ENCODE data around the gene SPATA20. TPM values are rescaled to one million over a fixed set of nuclear protein-coding genes. Genes with fewer than 3 reads are reported as not detected.

Gene SPATA20
- total and polyA plus RNA-seq, 2 of the 13 experiments (the other 11 are each of a cell fraction or from before 2014, with no cell fraction given): 36.1 to 64.8 TPM

- TF ChIP-seq ZGPAT (CRISPR knock-in tag; IDR thresholded peaks at IDR 0.05) (no peak), ZFP91 (CRISPR knock-in tag; IDR thresholded peaks at IDR 0.05; ENCODE audit: borderline replicate concordance) (0 out of 2 replicates have a peak, but pooled peaks have one; percentile 1)
Observed at GRCh38 chr17:50531428-50532025, 15.4 kb upstream of the SPATA20 start (continued).

- FAIRE-seq (no peak), DNase-seq (ENCODE audit: low spot score) (no peak), ATAC-seq (peak; percentile 57)
- Histone ChIP-seq H3K4me2 (ENCODE audit: low read depth, low read length) (peak within 1 kb of the TSS; percentile 71), H3K4me3 (replicated peaks in 1 of 3; ENCODE audit: insufficient read depth in 1 of 3, low read depth in 2 of 3, low read length in 3 of 3) (peak within 1 kb of the TSS; percentile 19 to 64 (median 32); a peak in 5 of 6 replicates), H3K79me2 (ENCODE audit: insufficient read depth, low read length) (no peaks in the 10 kb centered on the region), H2AFZ (ENCODE audit: low read length) (no peak within 1 kb of the TSS), H3K36me3 (replicated peaks in 1 of 2; ENCODE audit: control insufficient read depth in 1 of 2, insufficient read depth in 2 of 2, low read length in 2 of 2) (no peaks in the 10 kb centered on the region), H3K27me3 (ENCODE audit: control insufficient read depth in 1 of 2, insufficient read depth in 2 of 2, low read length in 2 of 2) (peaks cover 5 to 43% of the 10 kb centered on the region in 2 experiments; a peak in 4 of 5 replicates), H3K27ac (ENCODE audit: extremely low read length, insufficient read depth, low read length) (no peak within 1 kb of the TSS), H3K9ac (ENCODE audit: insufficient read depth, low read depth, low read length) (peak within 1 kb of the TSS; percentile 13; the same call in 1 of the 2 replicates), H3K9me3 (ENCODE audit: low read length) (no peaks in the 10 kb centered on the region), H3K4me1 (ENCODE audit: insufficient read depth, low read length) (peaks cover 61% of the 10 kb centered on the region), H4K20me1 (ENCODE audit: insufficient read depth, low read length) (no peaks in the 10 kb centered on the region)
- BruUV-seq (replicated peaks): no TSS peak
- ChIA-PET CTCF (ENCODE audit: low intra/inter-chr PET ratio, low total read pairs) (no interaction called here), POLR2A (interaction anchor here (1.2 to 3.8 kb wide), 3 partner anchors 9 to 136 kb away, joined by 4 to 40 read pairs (median 14); partner anchors contain the start of gene LRRC59)
- under 1% methylated on average over 11 of the region's 21 CpGs for WGBS (ENCODE audit: low lambda C conversion rate)
- in situ Hi-C loops (cut with HindIII; ENCODE audit: extremely low pct_ligation_motif_present, low pct_unique_long_range_greater_than_20kb) (no loop called here), intact Hi-C loops (cut with micrococcal nuclease; ENCODE audit: unreplicated experiment) (no loop called here)
- TF ChIP-seq JDP2 (CRISPR knock-in tag; IDR thresholded peaks at IDR 0.05; ENCODE audit: borderline replicate concordance) (no peak), ONECUT2 (CRISPR knock-in tag; IDR thresholded peaks at IDR 0.05) (no peak), ZSCAN12 (CRISPR knock-in tag; IDR thresholded peaks at IDR 0.05) (no peak), ZSCAN22 (CRISPR knock-in tag; IDR thresholded peaks at IDR 0.05) (no peak), ZNF792 (CRISPR knock-in tag; IDR thresholded peaks at IDR 0.05) (no peak), ZNF589 (CRISPR knock-in tag; conservative IDR thresholded peaks at IDR 0.05) (no peak), JARID2 (CRISPR knock-in tag; IDR thresholded peaks at IDR 0.05; ENCODE audit: insufficient replicate concordance) (peak; percentile 61), ZNF652 (CRISPR knock-in tag; IDR thresholded peaks at IDR 0.05; ENCODE audit: borderline replicate concordance, low read depth) (peak; percentile 95), ZNF142 (CRISPR knock-in tag; IDR thresholded peaks at IDR 0.05) (no peak), NR0B2 (CRISPR knock-in tag; IDR thresholded peaks at IDR 0.05) (0 out of 2 replicates have a peak, but pooled peaks have one; percentile 53)
Observed at GRCh38 chr17:50532452-50533024, 14.4 kb upstream of the SPATA20 start, which contains the start of gene EPN3. TSS of gene EPN3 (plus strand) at chr17:50532735. CDS start at chr17:50536557, 3,822 bp downstream.

Measured in HepG2 (cell line).